HCT116 (cell line): ENCODE measurements around the gene STRIP1. TPM values are rescaled to one million over a fixed set of nuclear protein-coding genes. Genes with fewer than 3 reads are reported as not detected.

Source experiments
- ATAC-seq: fragments of 200-7000 bp; cut with Tn5 transposase; 2 replicates; pipeline ENCODE4 v1.9.1; 2020; ENCODE audit warnings: mild to moderate bottlenecking, moderate library complexity
- BruUV-seq: library from RNA; stranded (reverse); fragments of 400-500 nt; replicated peaks from 2 replicates; lab custom pipeline; 2021; lab: Mats Ljungman, UMichigan
- CTCF ChIA-PET: fragments of 300-600 bp; sonication (Branson Sonifier 250); formaldehyde crosslinking; loops from one replicate; lab custom pipeline; 2021; ENCODE audit warnings: antibody characterized with exemption; lab: Charles Lee
- POLR2A ChIA-PET: fragments of 300-600, 350-600 bp; sonication (Branson Sonifier 250); formaldehyde crosslinking; loops from one replicate; lab custom pipeline; 2021; ENCODE audit warnings: antibody characterized with exemption; lab: Charles Lee
- RAD21 ChIA-PET, 2 experiments: fragments of 300-600 bp; sonication (Branson Sonifier 250); formaldehyde crosslinking; loops; one replicate each; lab custom pipeline; 2023; ENCODE audit warnings: low total read pairs in 2 of 2; ENCODE audit not compliant: uncharacterized antibody in 2 of 2, unreplicated experiment in 2 of 2, low non-redundant PET in 1 of 2; lab: Charles Lee
- DNase-seq: peaks from one replicate; pipeline ENCODE4 v3.0.0-alpha.2; 2010; ENCODE audit warnings: low read depth, low spot score
- H2AFZ ChIP-seq: fragments of 200-600 bp; shearing (Covaris generic), sonication (generic); 2 replicates; pipeline ENCODE4 v1.6.1; 2017; ENCODE audit warnings: low read depth, mixed run types, mixed read lengths, antibody characterized with exemption, low read length; ENCODE audit not compliant: poor library complexity, severe bottlenecking
- H3K27ac ChIP-seq: 2 replicates; pipeline ENCODE4 v1.5.1; 2012; ENCODE audit warnings: low read depth, low read length
- H3K27me3 ChIP-seq: fragments of 200-600 bp; sonication (generic); 2 replicates; pipeline ENCODE4 v1.6.1; 2016; ENCODE audit warnings: mixed run types, low read length, mixed read lengths; ENCODE audit not compliant: insufficient read depth
- H3K36me3 ChIP-seq, 2 experiments: fragments of 200-500 bp in 1 of 2; fragments of 200-600 bp in 1 of 2; sonication (Bioruptor generic) in 1 of 2; sonication (generic) in 1 of 2; 2 replicates each; pipeline versions ENCODE4 v1.5.1 to v1.6.1; 2014 to 2016; ENCODE audit warnings: low read length in 2 of 2, inconsistent platforms in 1 of 2, mixed read lengths in 1 of 2, mixed run types in 1 of 2; ENCODE audit not compliant: insufficient read depth in 2 of 2, control insufficient read depth in 1 of 2
- H3K4me1 ChIP-seq, 2 experiments: fragments of 200-600 bp in 1 of 2; sonication (generic) in 1 of 2; 2 replicates each; pipeline versions ENCODE4 v1.5.1 to v1.6.1; 2012 to 2017; ENCODE audit warnings: low read length in 2 of 2, inconsistent platforms in 1 of 2, mild to moderate bottlenecking in 1 of 2, mixed read lengths in 1 of 2, mixed run types in 1 of 2, moderate library complexity in 1 of 2; ENCODE audit not compliant: insufficient read depth in 2 of 2, control insufficient read depth in 1 of 2
- H3K4me2 ChIP-seq: fragments of 200-600 bp; sonication (generic); 2 replicates; pipeline ENCODE4 v1.6.1; 2017; ENCODE audit warnings: mixed run types, low read length, mixed read lengths
- H3K4me3 ChIP-seq, 2 experiments: fragments of 200-600 bp in 1 of 2; sonication (generic) in 1 of 2; replicated peaks in 1 of 2; 2 replicates each; pipeline ENCODE4 v1.5.1; 2011 to 2016; ENCODE audit warnings: low read length in 2 of 2, control low read depth in 1 of 2, low read depth in 1 of 2, mild to moderate bottlenecking in 1 of 2, mixed read lengths in 1 of 2, mixed run types in 1 of 2
- H3K79me2 ChIP-seq: fragments of 200-600 bp; sonication (generic); 2 replicates; pipeline ENCODE4 v1.6.1; 2017; ENCODE audit warnings: mild to moderate bottlenecking, mixed run types, low read length, moderate library complexity, mixed read lengths; ENCODE audit not compliant: insufficient read depth
- H3K9ac ChIP-seq: fragments of 200-600 bp; sonication (generic); 2 replicates; pipeline ENCODE4 v1.6.1; 2016; ENCODE audit warnings: low read length, mixed read lengths
- H3K9me2 ChIP-seq: fragments of 200-600 bp; sonication (generic), shearing (Covaris generic); 2 replicates; pipeline ENCODE4 v1.6.1; 2017; ENCODE audit warnings: mixed run types, mild to moderate bottlenecking, moderate library complexity; ENCODE audit not compliant: insufficient read depth
- H3K9me3 ChIP-seq, 2 experiments: fragments of 200-500 bp in 1 of 2; fragments of 200-600 bp in 1 of 2; sonication (Bioruptor generic) in 1 of 2; sonication (generic) in 1 of 2; 2 replicates each; pipeline ENCODE4 v1.6.1; 2014 to 2017; ENCODE audit warnings: low read length in 2 of 2, mixed read lengths in 2 of 2, inconsistent platforms in 1 of 2, low read depth in 1 of 2, mild to moderate bottlenecking in 1 of 2, mixed run types in 1 of 2, moderate library complexity in 1 of 2; ENCODE audit not compliant: control insufficient read depth in 1 of 2, insufficient read depth in 1 of 2
- H4K20me1 ChIP-seq: fragments of 200-600 bp; sonication (generic), shearing (Covaris generic); 2 replicates; pipeline ENCODE4 v1.6.1; 2017; ENCODE audit warnings: mixed run types, mild to moderate bottlenecking, moderate library complexity; ENCODE audit not compliant: insufficient read depth
- CEBPB ChIP-seq: IDR thresholded peaks from 2 replicates; pipeline ENCODE4 v1.6.1; 2012; ENCODE audit warnings: low read depth
- CTCF ChIP-seq, 3 experiments: fragments of 200-600 bp in 1 of 3; sonication (generic) in 1 of 3; IDR thresholded peaks in 2 of 3; conservative IDR thresholded peaks in 1 of 3; 2 replicates each; pipeline ENCODE4 v1.5.1; 2012 to 2017; ENCODE audit warnings: low read depth in 2 of 3, low read length in 2 of 3, antibody characterized with exemption in 1 of 3, borderline replicate concordance in 1 of 3, control low read depth in 1 of 3, mild to moderate bottlenecking in 1 of 3, mixed read lengths in 1 of 3, mixed run types in 1 of 3, moderate library complexity in 1 of 3; ENCODE audit not compliant: insufficient read depth in 1 of 3
- EGR1 ChIP-seq: IDR thresholded peaks from 2 replicates; pipeline ENCODE4 v1.6.1; 2012; ENCODE audit warnings: low read depth
- ELF1 ChIP-seq: IDR thresholded peaks from 2 replicates; pipeline ENCODE4 v1.6.1; 2012; ENCODE audit warnings: low read depth, borderline replicate concordance
- EZH2 ChIP-seq: fragments of 200-600 bp; sonication (generic); IDR thresholded peaks from 2 replicates; pipeline ENCODE4 v1.6.1; 2017; ENCODE audit warnings: antibody characterized with exemption, mixed run types
- EZH2phosphoT487 ChIP-seq: fragments of 200-600 bp; IDR thresholded peaks from 2 replicates; pipeline ENCODE4 v1.6.1; 2018; ENCODE audit warnings: antibody characterized with exemption, borderline replicate concordance
- FOSL1 ChIP-seq: IDR thresholded peaks from 2 replicates; pipeline ENCODE4 v1.6.1; 2012; ENCODE audit warnings: low read depth
- JUND ChIP-seq: IDR thresholded peaks from 2 replicates; pipeline ENCODE4 v1.6.1; 2012
- POLR2A ChIP-seq: IDR thresholded peaks from 2 replicates; pipeline ENCODE4 v1.7.0; 2011; ENCODE audit warnings: borderline replicate concordance; ENCODE audit not compliant: insufficient read depth, insufficient read length; ENCODE audit errors: extremely low read depth
- POLR2AphosphoS5 ChIP-seq: IDR thresholded peaks from 2 replicates; pipeline ENCODE4 v1.6.1; 2011; ENCODE audit warnings: mild to moderate bottlenecking, low read depth, low read length, moderate library complexity
- RAD21 ChIP-seq: IDR thresholded peaks from 2 replicates; pipeline ENCODE4 v1.6.1; 2012; ENCODE audit warnings: low read depth, mild to moderate bottlenecking
- REST ChIP-seq: IDR thresholded peaks from 2 replicates; pipeline ENCODE4 v1.6.1; 2012; ENCODE audit warnings: low read depth
- SIN3A ChIP-seq: IDR thresholded peaks from 2 replicates; pipeline ENCODE4 v1.6.1; 2012; ENCODE audit warnings: low read depth
- SP1 ChIP-seq: IDR thresholded peaks from 2 replicates; pipeline ENCODE4 v1.6.1; 2012; ENCODE audit warnings: low read depth
- SRF ChIP-seq: IDR thresholded peaks from 2 replicates; pipeline ENCODE4 v1.6.1; 2012; ENCODE audit warnings: low read depth
- TCF7L2 ChIP-seq: IDR thresholded peaks from 2 replicates; pipeline ENCODE4 v1.7.0; 2011; ENCODE audit warnings: borderline replicate concordance, inconsistent platforms; ENCODE audit not compliant: insufficient read depth, insufficient read length; ENCODE audit errors: extremely low read depth
- YY1 ChIP-seq: IDR thresholded peaks from 2 replicates; pipeline ENCODE4 v1.6.1; 2011; ENCODE audit warnings: low read length, low read depth, moderate library complexity, mild to moderate bottlenecking; ENCODE audit not compliant: insufficient replicate concordance; ENCODE audit errors: extremely low read depth
- intact Hi-C: fragments of 100-400 bp; cut with micrococcal nuclease; formaldehyde crosslinking; loops from 2 replicates; pipeline ENCODE4 v1.10.0; 2022
- total RNA-seq: library from RNA; stranded (reverse); gene quantifications from one replicate; pipeline ENCODE4 v1.2.1, GENCODE V29; 2021; ENCODE audit not compliant: unreplicated experiment
- TF ChIP-seq, protein P1 (sequence below): IDR thresholded peaks from 2 replicates; pipeline ENCODE4 v1.6.1; 2012
- TF ChIP-seq, protein P2 (sequence below): IDR thresholded peaks from 2 replicates; pipeline ENCODE4 v1.6.1; 2011; ENCODE audit warnings: mild to moderate bottlenecking, low read length, moderate library complexity; ENCODE audit not compliant: insufficient replicate concordance; ENCODE audit errors: extremely low read depth
- TF ChIP-seq, protein P3 (sequence below): IDR thresholded peaks from 2 replicates; pipeline ENCODE4 v1.6.1; 2012

The STRIP1 gene
- total RNA-seq, 1 experiment from 2014 or later = 33.5 TPM

DNA sequence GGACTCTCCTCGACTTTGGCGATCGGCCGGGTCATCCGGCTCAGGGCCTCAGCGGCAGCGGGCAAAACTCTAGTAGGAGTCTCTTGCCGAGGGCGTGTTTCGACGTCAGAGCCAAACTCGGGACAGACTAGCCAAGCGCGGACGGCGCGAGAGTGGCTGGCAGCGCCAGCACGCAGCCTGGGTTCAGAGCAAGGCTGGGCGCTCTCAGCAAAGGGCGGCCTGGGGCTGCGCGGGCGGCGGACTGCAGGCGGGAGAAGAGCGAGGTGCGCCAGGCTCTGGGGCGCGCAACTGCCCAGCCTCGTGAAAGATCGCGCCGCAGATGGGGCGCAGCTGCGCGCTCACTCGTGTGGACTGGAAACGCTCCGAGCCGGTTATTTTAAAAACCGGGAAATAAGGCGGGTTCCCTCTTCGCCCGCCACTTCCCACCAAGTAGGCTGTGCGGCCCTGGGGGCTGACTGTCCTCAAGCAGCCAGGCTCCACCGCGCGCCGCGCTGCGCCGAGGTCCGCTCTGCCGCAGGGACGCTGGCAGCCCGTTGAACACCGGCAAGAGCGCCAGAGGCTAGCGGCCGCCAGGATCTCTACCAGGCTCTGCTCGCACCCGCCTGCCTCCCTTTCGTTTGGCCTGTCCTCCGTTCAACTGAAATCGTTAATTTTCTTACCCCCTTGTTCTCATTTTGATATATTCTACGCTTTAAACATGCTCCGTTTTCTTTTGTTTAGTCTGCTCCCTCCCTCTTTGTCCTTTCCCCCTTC is 33.6 kb downstream of the STRIP1 start:
- ChIA-PET CTCF (interaction anchor here (1.8 kb wide), 1 partner anchor 20 kb away, joined by 4 read pairs; no protein-coding TSS in a partner anchor), POLR2A (no interaction called here)
- DNase-seq (no peak), ATAC-seq (no peak)
- Histone ChIP-seq H3K9me2 (no peaks in the 10 kb centered on the region), H2AFZ (no peak overlapping the region), H3K9me3 (no peaks in the 10 kb centered on the region), H3K27ac (no peak overlapping the region), H3K4me3 (no peak overlapping the region), H3K9ac (no peak overlapping the region)
- BruUV-seq = no TSS peak
- TF ChIP-seq YY1 = no peak
- no peak for TF ChIP-seq REST
- TF ChIP-seq EZH2phosphoT487 = no peak
- TF ChIP-seq POLR2A = no peak
- TF ChIP-seq RAD21 = no peak
- no peak for TF ChIP-seq SIN3A
- no peak for TF ChIP-seq POLR2AphosphoS5
- no peak for TF ChIP-seq TCF7L2
- TF ChIP-seq SP1 = no peak
- TF ChIP-seq, protein P1, sequence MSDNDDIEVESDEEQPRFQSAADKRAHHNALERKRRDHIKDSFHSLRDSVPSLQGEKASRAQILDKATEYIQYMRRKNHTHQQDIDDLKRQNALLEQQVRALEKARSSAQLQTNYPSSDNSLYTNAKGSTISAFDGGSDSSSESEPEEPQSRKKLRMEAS = no peak
- no peak for TF ChIP-seq ELF1
- no peak for TF ChIP-seq JUND
- TF ChIP-seq CEBPB = no peak
- TF ChIP-seq SRF = no peak
- TF ChIP-seq, protein P2, sequence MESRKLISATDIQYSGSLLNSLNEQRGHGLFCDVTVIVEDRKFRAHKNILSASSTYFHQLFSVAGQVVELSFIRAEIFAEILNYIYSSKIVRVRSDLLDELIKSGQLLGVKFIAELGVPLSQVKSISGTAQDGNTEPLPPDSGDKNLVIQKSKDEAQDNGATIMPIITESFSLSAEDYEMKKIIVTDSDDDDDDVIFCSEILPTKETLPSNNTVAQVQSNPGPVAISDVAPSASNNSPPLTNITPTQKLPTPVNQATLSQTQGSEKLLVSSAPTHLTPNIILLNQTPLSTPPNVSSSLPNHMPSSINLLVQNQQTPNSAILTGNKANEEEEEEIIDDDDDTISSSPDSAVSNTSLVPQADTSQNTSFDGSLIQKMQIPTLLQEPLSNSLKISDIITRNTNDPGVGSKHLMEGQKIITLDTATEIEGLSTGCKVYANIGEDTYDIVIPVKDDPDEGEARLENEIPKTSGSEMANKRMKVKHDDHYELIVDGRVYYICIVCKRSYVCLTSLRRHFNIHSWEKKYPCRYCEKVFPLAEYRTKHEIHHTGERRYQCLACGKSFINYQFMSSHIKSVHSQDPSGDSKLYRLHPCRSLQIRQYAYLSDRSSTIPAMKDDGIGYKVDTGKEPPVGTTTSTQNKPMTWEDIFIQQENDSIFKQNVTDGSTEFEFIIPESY = no peak
- no peak for TF ChIP-seq EZH2
- TF ChIP-seq CTCF (IDR thresholded peaks at IDR 0.05 in 2 of 3, conservative IDR thresholded peaks at IDR 0.05 in 1 of 3; ENCODE audit: borderline replicate concordance in 1 of 3, insufficient read depth in 1 of 3, low read depth in 2 of 3, low read length in 2 of 3) = no peak
- TF ChIP-seq FOSL1 = no peak
- no peak for TF ChIP-seq EGR1
- TF ChIP-seq, protein P3, sequence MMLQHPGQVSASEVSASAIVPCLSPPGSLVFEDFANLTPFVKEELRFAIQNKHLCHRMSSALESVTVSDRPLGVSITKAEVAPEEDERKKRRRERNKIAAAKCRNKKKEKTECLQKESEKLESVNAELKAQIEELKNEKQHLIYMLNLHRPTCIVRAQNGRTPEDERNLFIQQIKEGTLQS = no peak
- TF ChIP-seq, all 23 proteins: peak for 0
- intact Hi-C loops = no loop called here
- RAD21 ChIA-PET = no interaction called here
- Histone ChIP-seq H4K20me1 (no peaks in the 10 kb centered on the region), H3K4me2 (no peak overlapping the region), H3K4me1 (no peaks in the 10 kb centered on the region), H3K36me3 (no peaks in the 10 kb centered on the region), H3K79me2 (no peaks in the 10 kb centered on the region), H3K27me3 (no peaks in the 10 kb centered on the region)
